H1 (cell line): Measurements from ENCODE around the gene UNC80. TPM values are rescaled to one million over a fixed set of nuclear protein-coding genes. Genes with fewer than 3 reads are reported as not detected.

Source experiments
- CTCF ChIA-PET: fragments of 300-600 bp; sonication (Branson Sonifier 250); formaldehyde crosslinking; loops from one replicate; lab custom pipeline; 2021; ENCODE audit not compliant: partially characterized antibody; lab: Charles Lee
- POLR2A ChIA-PET: fragments of 300-600 bp; sonication (Branson Sonifier 250); formaldehyde crosslinking; loops from one replicate; lab custom pipeline; 2021; ENCODE audit warnings: inconsistent platforms; ENCODE audit not compliant: partially characterized antibody; lab: Charles Lee
- DNase-seq, 2 experiments: peaks; one replicate each; pipeline versions ENCODE4 v3.0.0 to v3.0.0-alpha.2; 2010 to 2022; ENCODE audit warnings: low spot score in 2 of 2, low read depth in 1 of 2, mixed read lengths in 1 of 2
- FAIRE-seq: peaks from 2 replicates; lab custom pipeline; 2011; peaks lifted over from hg19 to GRCh38; lab: Jason Lieb, UNC
- H2AFZ ChIP-seq: 2 replicates; pipeline ENCODE4 v1.8.1; 2012; ENCODE audit warnings: low read length, inconsistent platforms
- H2AK5ac ChIP-seq: 2 replicates; pipeline ENCODE4 v1.6.1; 2013; ENCODE audit warnings: low read depth, low read length
- H2BK120ac ChIP-seq: replicated peaks from 2 replicates; pipeline ENCODE3; 2013; ENCODE audit warnings: low read depth, low read length, inconsistent platforms
- H2BK12ac ChIP-seq: 2 replicates; pipeline ENCODE4 v1.6.1; 2013; ENCODE audit warnings: low read depth, low read length
- H2BK15ac ChIP-seq: 2 replicates; pipeline ENCODE4 v1.6.1; 2013; ENCODE audit warnings: low read length
- H2BK20ac ChIP-seq: 2 replicates; pipeline ENCODE4 v1.6.1; 2013; ENCODE audit warnings: low read length
- H2BK5ac ChIP-seq: 2 replicates; pipeline ENCODE4 v1.6.1; 2013; ENCODE audit warnings: low read depth, low read length
- H3K14ac ChIP-seq: 2 replicates; pipeline ENCODE4 v1.6.1; 2013; ENCODE audit warnings: inconsistent platforms; ENCODE audit not compliant: insufficient read length
- H3K18ac ChIP-seq: 2 replicates; pipeline ENCODE4 v1.6.1; 2013; ENCODE audit warnings: low read length; ENCODE audit errors: extremely low read depth
- H3K23ac ChIP-seq: 2 replicates; pipeline ENCODE4 v1.6.1; 2013; ENCODE audit warnings: inconsistent platforms; ENCODE audit not compliant: insufficient read length
- H3K23me2 ChIP-seq: 2 replicates; pipeline ENCODE4 v1.6.1; 2013; ENCODE audit warnings: low read depth, low read length
- H3K27ac ChIP-seq: 2 replicates; pipeline ENCODE4 v1.6.1; 2011; ENCODE audit warnings: low read depth, low read length, inconsistent platforms
- H3K27me3 ChIP-seq, 4 experiments: replicated peaks in 1 of 4; 1 replicate in 1 of 4; 2 replicates in 3 of 4; pipeline versions ENCODE4 v1.6.1 to v1.8.1; 2011 to 2013; ENCODE audit warnings: low read length in 3 of 4, mild to moderate bottlenecking in 3 of 4, inconsistent platforms in 2 of 4, mixed read lengths in 2 of 4, moderate library complexity in 1 of 4; ENCODE audit not compliant: control insufficient read depth in 3 of 4, insufficient read depth in 3 of 4; ENCODE audit errors: extremely low read depth in 1 of 4
- H3K36me3 ChIP-seq, 4 experiments: 2 replicates each; pipeline versions ENCODE4 v1.6.1 to v1.8.1; 2011 to 2013; ENCODE audit warnings: mild to moderate bottlenecking in 4 of 4, low read length in 3 of 4, moderate library complexity in 2 of 4, control low read depth in 1 of 4, inconsistent platforms in 1 of 4; ENCODE audit not compliant: insufficient read depth in 4 of 4, control insufficient read depth in 2 of 4
- H3K4ac ChIP-seq: replicated peaks from 2 replicates; pipeline ENCODE3; 2013; ENCODE audit warnings: low read length, low read depth, mixed read lengths, inconsistent platforms; ENCODE audit not compliant: insufficient read length
- H3K4me1 ChIP-seq, 4 experiments: replicated peaks in 1 of 4; 1 replicate in 1 of 4; 2 replicates in 3 of 4; pipeline versions ENCODE4 v1.6.1 to v1.8.1; 2011 to 2013; ENCODE audit warnings: low read length in 3 of 4, inconsistent platforms in 2 of 4, mixed read lengths in 1 of 4; ENCODE audit not compliant: insufficient read depth in 4 of 4, control insufficient read depth in 3 of 4
- H3K4me2 ChIP-seq, 2 experiments: 2 replicates each; pipeline versions ENCODE4 v1.6.1 to v1.8.1; 2011 to 2013; ENCODE audit warnings: low read depth in 2 of 2, low read length in 2 of 2, control low read depth in 1 of 2, inconsistent platforms in 1 of 2, mild to moderate bottlenecking in 1 of 2; ENCODE audit not compliant: insufficient read depth in 1 of 2
- H3K4me3 ChIP-seq, 4 experiments: fragments of 200-600, 300-600 bp in 1 of 4; sonication (generic), shearing (Covaris generic), sonication (Bioruptor Twin) in 1 of 4; 2 replicates each; pipeline versions ENCODE4 v1.5.1 to v1.8.1; 2011 to 2016; ENCODE audit warnings: low read length in 4 of 4, low read depth in 3 of 4, control low read depth in 2 of 4, inconsistent platforms in 2 of 4, mild to moderate bottlenecking in 2 of 4, mixed read lengths in 1 of 4, moderate library complexity in 1 of 4; ENCODE audit not compliant: insufficient read depth in 2 of 4; ENCODE audit errors: extremely low read depth in 1 of 4
- H3K56ac ChIP-seq: replicated peaks from 2 replicates; pipeline ENCODE3; 2013; ENCODE audit warnings: low read depth, mild to moderate bottlenecking, mixed read lengths, low read length, inconsistent platforms; ENCODE audit not compliant: insufficient read length
- H3K79me1 ChIP-seq: 2 replicates; pipeline ENCODE4 v1.6.1; 2013; ENCODE audit warnings: low read depth, low read length, control low read depth
- H3K79me2 ChIP-seq, 2 experiments: 2 replicates each; pipeline versions ENCODE4 v1.6.1 to v1.8.1; 2012 to 2013; ENCODE audit warnings: low read length in 2 of 2, mild to moderate bottlenecking in 2 of 2, inconsistent platforms in 1 of 2; ENCODE audit not compliant: insufficient read depth in 2 of 2, control insufficient read depth in 1 of 2
- H3K9ac ChIP-seq, 4 experiments: replicated peaks in 1 of 4; 1 replicate in 1 of 4; 2 replicates in 3 of 4; pipeline versions ENCODE4 v1.6.1 to v1.8.1; 2011 to 2013; ENCODE audit warnings: low read depth in 3 of 4, low read length in 3 of 4, control low read depth in 2 of 4, mild to moderate bottlenecking in 2 of 4, moderate library complexity in 2 of 4, inconsistent platforms in 1 of 4; ENCODE audit errors: extremely low read depth in 1 of 4
- H3K9me3 ChIP-seq, 2 experiments: 2 replicates each; pipeline versions ENCODE4 v1.6.1 to v1.8.1; 2012 to 2013; ENCODE audit warnings: mild to moderate bottlenecking in 2 of 2, moderate library complexity in 2 of 2, control low read depth in 1 of 2, inconsistent platforms in 1 of 2, low read depth in 1 of 2, low read length in 1 of 2, mixed read lengths in 1 of 2; ENCODE audit not compliant: insufficient read depth in 2 of 2
- H4K20me1 ChIP-seq, 2 experiments: replicated peaks in 1 of 2; 2 replicates each; pipeline versions ENCODE3 to v1.8.1; 2011 to 2013; ENCODE audit warnings: inconsistent platforms in 2 of 2, low read length in 2 of 2, mild to moderate bottlenecking in 1 of 2; ENCODE audit not compliant: insufficient read depth in 2 of 2, control insufficient read depth in 1 of 2
- H4K5ac ChIP-seq: 2 replicates; pipeline ENCODE4 v1.6.1; 2013; ENCODE audit warnings: low read length, low read depth, mixed read lengths, inconsistent platforms; ENCODE audit not compliant: insufficient read length
- H4K8ac ChIP-seq: 2 replicates; pipeline ENCODE4 v1.8.0; 2013; ENCODE audit warnings: mild to moderate bottlenecking, moderate library complexity, low read length, inconsistent platforms; ENCODE audit not compliant: insufficient read depth; ENCODE audit errors: extremely low read depth
- H4K91ac ChIP-seq: replicated peaks from 2 replicates; pipeline ENCODE3; 2013; ENCODE audit warnings: low read length, mixed read lengths, inconsistent platforms; ENCODE audit not compliant: insufficient read length
- HDAC6 ChIP-seq: IDR thresholded peaks from one replicate; pipeline ENCODE4 v1.7.1; 2012; ENCODE audit warnings: low read depth, mild to moderate bottlenecking, inconsistent platforms, low read length, moderate library complexity
- KDM4A ChIP-seq: IDR thresholded peaks from one replicate; pipeline ENCODE4 v1.7.1; 2012; ENCODE audit warnings: low read depth, mild to moderate bottlenecking, moderate library complexity, low read length, inconsistent platforms; ENCODE audit not compliant: severe bottlenecking
- KDM5A ChIP-seq: fragments of 200-600 bp; IDR thresholded peaks from 2 replicates; pipeline ENCODE4 v1.7.1; 2012; ENCODE audit warnings: mild to moderate bottlenecking, low read length, inconsistent platforms, mixed read lengths
- NRF1 ChIP-seq: IDR thresholded peaks from 2 replicates; pipeline ENCODE4 v1.6.1; 2011; ENCODE audit warnings: mild to moderate bottlenecking, low read depth, low read length, improper control_type of control experiment
- RBBP5 ChIP-seq: IDR thresholded peaks from 2 replicates; pipeline ENCODE4 v1.7.1; 2012; ENCODE audit warnings: low read depth, mild to moderate bottlenecking, inconsistent platforms, low read length, moderate library complexity, borderline replicate concordance
- RXRA ChIP-seq: IDR thresholded peaks from 2 replicates; pipeline ENCODE4 v1.6.1; 2011; ENCODE audit warnings: low read depth, mild to moderate bottlenecking, low read length, moderate library complexity; ENCODE audit not compliant: insufficient read depth
- SAP30 ChIP-seq: fragments of 300-600 bp; sonication (generic); IDR thresholded peaks from 2 replicates; pipeline ENCODE4 v1.7.1; 2012; ENCODE audit warnings: low read length, moderate library complexity, mild to moderate bottlenecking, inconsistent platforms; ENCODE audit not compliant: insufficient read depth, insufficient replicate concordance
- SP1 ChIP-seq: IDR thresholded peaks from 2 replicates; pipeline ENCODE4 v1.6.1; 2011; ENCODE audit warnings: low read depth, low read length
- SUZ12 ChIP-seq: fragments of 200-600 bp; sonication (generic); IDR thresholded peaks from 2 replicates; pipeline ENCODE4 v1.6.1; 2012; ENCODE audit warnings: mild to moderate bottlenecking, inconsistent platforms, low read length, moderate library complexity, mixed read lengths
- TAF7 ChIP-seq: optimal IDR thresholded peaks from 2 replicates; pipeline ENCODE3; 2011; ENCODE audit warnings: low read depth, mild to moderate bottlenecking, inconsistent platforms, low read length, moderate library complexity, borderline replicate concordance
- TBP ChIP-seq: IDR thresholded peaks from 2 replicates; pipeline ENCODE4 v1.6.1; 2011; ENCODE audit warnings: low read depth, low read length, improper control_type of control experiment
- TEAD4 ChIP-seq: IDR thresholded peaks from 2 replicates; pipeline ENCODE4 v1.6.1; 2012; ENCODE audit warnings: low read depth, low read length, inconsistent platforms, mixed read lengths
- WGBS, 2 experiments: shearing (Covaris generic) in 1 of 2; methylation state at CpG; one replicate each; pipeline versions ENCODE4 v1.1.6 to v1.1.7; 2013 to 2015; ENCODE audit warnings: low lambda C conversion rate in 2 of 2, mixed read lengths in 2 of 2, inconsistent platforms in 1 of 2, low coverage in 1 of 2, missing lambda C conversion rate in 1 of 2; ENCODE audit not compliant: insufficient replicate concordance in 2 of 2, insufficient coverage in 1 of 2, insufficient read length in 1 of 2; ENCODE audit errors: extremely low coverage in 1 of 2, missing lambda C conversion rate in 1 of 2; 5-methylcytosine and 5-hydroxymethylcytosine counted together
- polyA plus RNA-seq, 7 experiments: library from polyadenylated mRNA; depleted of rRNA in 3 of 7; stranded (reverse) in 5 of 7; unstranded in 2 of 7; fragments of >200 nt in 5 of 7; fragments of 200-250 nt in 2 of 7; gene quantifications; 1 replicate in 5 of 7; 2 replicates in 1 of 7; 4 replicates in 1 of 7; pipeline versions ENCODE4 v1.2.1 to v1.2.3, GENCODE V29; 2011 to 2013; ENCODE audit warnings: missing spikeins in 2 of 7, mixed read lengths in 2 of 7
- total RNA-seq: library from RNA; stranded (reverse); fragmentation: NEBNext Ultra II Directional; extraction: Animal tissue kit (Norgen Biotek cat#: 25700); gene quantifications from 2 replicates; pipeline ENCODE4 v1.2.1, GENCODE V29; 2021
- TF ChIP-seq, protein P1 (sequence below): IDR thresholded peaks from 2 replicates; pipeline ENCODE4 v1.6.1; 2012; ENCODE audit warnings: inconsistent platforms

The UNC80 gene
- total and polyA plus RNA-seq, 2 of the 8 experiments (the other 6 are each of a cell fraction or from before 2014, with no cell fraction given), result 0.53 to 0.56 TPM

DNA sequence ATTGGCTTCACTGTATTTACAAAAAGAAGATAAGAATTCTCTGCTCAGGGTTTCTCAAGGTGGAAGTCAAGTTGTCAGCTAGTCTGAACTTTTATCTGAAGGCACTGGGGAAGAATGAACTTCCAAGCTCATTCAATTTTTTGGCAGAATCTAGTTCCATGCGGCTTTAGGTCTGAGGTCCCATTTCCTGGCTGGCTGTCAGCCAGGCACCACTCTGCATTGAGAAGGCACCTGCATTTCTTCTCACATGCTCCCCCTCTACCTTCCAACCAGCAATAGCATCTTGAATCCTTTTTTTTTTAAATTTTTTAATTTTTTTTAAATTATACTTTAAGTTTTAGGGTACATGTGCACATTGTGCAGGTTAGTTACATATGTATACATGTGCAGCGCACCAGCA, 184.6 kb downstream of the UNC80 start:
- Histone ChIP-seq H3K79me1 (no peaks in the 10 kb centered on the region), H2BK5ac (no peak overlapping the region), H3K4ac (no peak overlapping the region), H3K18ac (no peak overlapping the region), H3K79me2 (no peaks in the 10 kb centered on the region), H2AK5ac (no peak overlapping the region), H3K9me3 (no peaks in the 10 kb centered on the region; a peak in 1 of 4 replicates), H4K91ac (no peak overlapping the region), H2BK120ac (no peak overlapping the region), H2BK12ac (no peak overlapping the region), H2BK15ac (no peak overlapping the region), H4K5ac (no peak overlapping the region), H3K27ac (no peak overlapping the region), H2BK20ac (no peak overlapping the region), H3K23ac (no peak overlapping the region), H4K8ac (no peak overlapping the region), H3K4me1 (peaks cover 0 to 17% (median 2%) of the 10 kb centered on the region in 4 experiments; a peak in 4 of 7 replicates), H2AFZ (no peak overlapping the region), H3K14ac (no peak overlapping the region), H3K23me2 (peaks cover 1% of the 10 kb centered on the region; the same call in 1 of the 2 replicates), H3K36me3 (no peaks in the 10 kb centered on the region), H3K56ac (no peak overlapping the region), H4K20me1 (no peaks in the 10 kb centered on the region), H3K4me3 (no peak overlapping the region), H3K9ac (no peak overlapping the region), H3K4me2 (no peak overlapping the region), H3K27me3 (peaks cover 0 to 10% (median 3%) of the 10 kb centered on the region in 4 experiments; a peak in 4 of 7 replicates)
- ChIA-PET CTCF (interaction anchor here (1.0 to 1.1 kb wide), 3 partner anchors 12 to 201 kb away, joined by 3 to 4 read pairs (median 3); no protein-coding TSS in a partner anchor), POLR2A (no interaction called here)
- 86% methylated on average over 2 of the region's 2 CpGs; no CpG with 5 or more reads in 1 of the 2 experiments for whole genome bisulfite sequencing, 2 experiments
- DNase-seq, result no peak
- FAIRE-seq, result no peak
- TF ChIP-seq HDAC6 (no peak), RXRA (no peak), SUZ12 (no peak), SAP30 (no peak), NRF1 (no peak), SP1 (no peak), KDM5A (no peak), TEAD4 (no peak), KDM4A (no peak), TBP (no peak), TAF7 (no peak), RBBP5 (no peak)
- TF ChIP-seq, protein P1, sequence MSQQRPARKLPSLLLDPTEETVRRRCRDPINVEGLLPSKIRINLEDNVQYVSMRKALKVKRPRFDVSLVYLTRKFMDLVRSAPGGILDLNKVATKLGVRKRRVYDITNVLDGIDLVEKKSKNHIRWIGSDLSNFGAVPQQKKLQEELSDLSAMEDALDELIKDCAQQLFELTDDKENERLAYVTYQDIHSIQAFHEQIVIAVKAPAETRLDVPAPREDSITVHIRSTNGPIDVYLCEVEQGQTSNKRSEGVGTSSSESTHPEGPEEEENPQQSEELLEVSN, result no peak
